OCI-LY3 (cell line): Measurements from ENCODE around the gene MYH9.

Source experiments
- CTCF ChIP-seq: fragments of 200-600, 300-600 bp; sonication (generic); IDR thresholded peaks from 2 replicates; pipeline ENCODE4 v1.5.1; 2014; ENCODE audit warnings: antibody characterized with exemption, low read length, low read depth
- EZH2phosphoT487 ChIP-seq: fragments of 200-600 bp; shearing (Covaris generic); IDR thresholded peaks from 2 replicates; pipeline ENCODE4 v1.6.1; 2018; ENCODE audit warnings: antibody characterized with exemption, mixed run types, low read depth

- TF ChIP-seq CTCF (no peak), EZH2phosphoT487 (no peak)
These were observed 20.3 kb downstream of the MYH9 start for GRCh38 chr22:36367479-36367878.
